HG03066 (cell line): Measurements from ENCODE around the gene MDM4.

Experiments
- ATAC-seq: cut with Tn5 transposase; IDR thresholded peaks from one replicate; pipeline ENCODE4 v1.9.1; 2021; ENCODE audit warnings: low read depth; ENCODE audit not compliant: unreplicated experiment

Gene MDM4

DNA sequence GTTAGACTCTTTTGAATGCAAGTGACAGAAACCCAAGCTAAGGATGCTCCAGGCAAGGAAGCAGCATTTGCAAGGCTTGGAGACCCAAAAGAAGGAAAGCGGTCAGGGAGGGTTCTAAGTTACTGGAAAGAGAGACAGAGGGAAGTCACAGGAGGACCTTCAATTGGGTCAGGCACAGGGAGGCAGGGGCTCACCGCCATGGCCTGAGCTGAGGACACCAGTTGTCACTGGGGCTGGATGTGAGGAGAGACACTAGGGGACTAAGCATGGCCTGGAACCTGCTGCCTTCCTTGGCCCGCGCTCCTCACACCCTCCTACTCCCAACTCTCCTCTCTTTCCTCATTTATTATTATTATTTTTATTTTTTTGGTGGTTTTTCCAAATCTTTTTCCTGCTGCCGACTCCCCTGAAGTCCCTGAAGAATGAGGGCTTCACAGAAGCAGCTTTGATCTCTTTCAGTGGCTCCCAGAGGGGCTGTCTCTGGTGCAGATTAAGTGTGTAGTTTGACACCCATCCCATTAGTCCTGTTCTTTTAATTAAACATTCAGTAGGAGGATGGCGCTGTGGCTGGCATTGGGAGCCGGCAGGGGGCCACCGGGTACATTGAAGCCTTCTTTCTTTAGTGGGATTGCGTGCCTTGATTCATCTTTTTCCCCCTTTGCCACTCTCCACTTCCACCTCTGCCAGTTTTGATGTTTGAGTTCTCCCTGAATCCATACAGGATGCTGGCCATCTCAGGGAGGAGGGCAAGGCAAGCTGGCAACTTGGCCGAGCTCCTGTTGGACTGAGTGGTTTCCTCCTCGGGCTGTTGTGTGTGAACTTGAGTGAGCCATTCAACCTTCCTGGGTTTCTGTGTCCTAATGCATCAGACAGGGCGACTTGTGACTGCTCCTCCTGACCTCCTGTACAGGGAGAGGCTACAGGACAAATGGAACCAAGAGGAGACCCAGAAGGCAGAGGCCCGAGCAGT, 59.3 kb downstream of the MDM4 start:
- ATAC-seq = no peak

DNA sequence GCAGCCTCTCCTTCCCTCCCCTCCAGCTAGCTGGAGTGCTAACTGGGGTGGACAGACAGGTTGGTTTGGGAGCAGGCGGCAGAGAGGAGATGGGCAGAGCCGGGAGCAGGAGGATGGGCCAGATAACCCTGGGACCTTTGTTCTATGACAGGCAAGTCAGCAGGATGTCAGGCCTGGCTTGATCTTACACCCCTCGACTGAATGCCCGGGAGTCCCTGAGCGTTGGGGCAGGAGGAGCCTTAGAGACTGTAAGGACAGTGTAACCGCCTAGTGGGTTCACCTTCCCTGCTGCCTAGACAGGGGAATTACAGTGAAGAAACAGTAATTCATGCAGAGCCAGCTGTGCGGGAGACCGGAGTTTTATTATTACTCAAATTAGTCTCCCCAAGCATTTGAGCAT, 60.2 kb downstream of the MDM4 start:
- ATAC-seq = no peak

DNA sequence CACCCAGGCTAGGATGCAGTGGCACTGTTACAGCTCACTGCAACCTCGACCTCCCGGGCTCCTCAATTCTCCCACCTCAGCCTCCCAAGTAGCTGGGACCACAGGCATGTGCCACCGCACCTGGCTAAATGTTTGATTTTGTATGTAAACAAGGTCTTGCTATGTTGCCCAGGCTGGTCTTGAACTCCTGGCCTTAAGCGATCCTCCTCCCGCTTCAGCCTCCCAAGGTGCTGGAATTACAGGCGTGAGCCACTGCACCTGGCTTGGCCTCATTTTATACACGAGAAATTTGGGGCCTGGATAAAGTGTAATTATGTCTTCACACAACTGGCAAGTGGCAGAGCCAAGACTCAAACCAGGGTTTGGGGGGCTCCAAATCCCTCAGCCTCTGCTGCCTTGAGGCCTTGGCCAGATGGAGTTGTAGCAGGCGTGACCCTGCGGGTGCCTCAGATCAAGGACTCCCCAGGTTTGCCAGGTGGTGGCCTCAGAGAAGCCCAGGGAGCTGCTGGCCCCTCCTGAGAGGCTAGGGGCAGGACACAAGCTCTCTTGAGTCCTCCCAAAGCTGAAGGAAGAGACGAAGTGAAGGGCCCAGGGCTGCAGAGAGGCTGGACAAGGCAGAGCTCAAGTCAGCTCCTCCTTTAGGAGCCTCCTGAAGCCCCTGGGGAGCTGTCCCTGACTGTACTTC, 61.7 kb downstream of the MDM4 start:
- ATAC-seq = no peak

DNA sequence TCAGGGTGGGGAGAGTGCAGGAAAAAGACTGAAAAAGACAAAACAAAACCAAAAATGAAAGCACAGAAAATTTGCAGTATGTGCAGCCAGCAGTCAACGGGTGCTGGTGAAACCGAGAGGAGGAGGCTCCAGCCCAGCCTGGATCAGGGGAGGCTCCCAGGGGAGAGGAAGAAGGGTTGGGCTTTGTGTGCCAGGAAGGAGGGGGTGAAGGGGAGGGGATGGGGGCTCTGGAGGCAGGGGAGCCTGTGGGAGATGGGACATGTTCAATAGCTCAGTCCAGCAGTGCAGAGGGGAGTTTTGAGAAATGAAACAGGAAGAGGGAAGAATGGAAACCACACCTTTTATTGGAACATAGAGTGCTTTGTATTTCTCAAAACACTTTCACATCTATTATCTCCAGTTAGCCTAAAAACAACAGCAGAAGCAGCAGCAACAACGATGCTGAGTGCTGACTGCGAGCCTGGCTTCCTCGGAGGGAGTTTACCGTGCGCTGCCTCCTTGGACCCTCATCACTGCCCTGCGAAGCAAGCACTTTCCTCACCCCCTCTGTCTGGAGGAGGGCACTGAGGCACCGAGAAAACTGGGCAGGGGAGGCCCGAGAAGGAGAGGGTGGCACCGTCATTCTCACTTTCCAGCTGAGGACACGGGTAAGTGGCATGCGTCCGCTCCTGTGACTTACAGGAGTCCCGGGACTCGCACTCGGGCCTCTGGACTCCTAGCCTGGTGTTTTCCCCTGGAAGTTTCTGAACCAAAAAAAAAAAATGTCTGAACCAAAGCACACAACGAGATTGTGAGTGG, 62.9 kb downstream of the MDM4 start:
- ATAC-seq = peak; percentile 78

DNA sequence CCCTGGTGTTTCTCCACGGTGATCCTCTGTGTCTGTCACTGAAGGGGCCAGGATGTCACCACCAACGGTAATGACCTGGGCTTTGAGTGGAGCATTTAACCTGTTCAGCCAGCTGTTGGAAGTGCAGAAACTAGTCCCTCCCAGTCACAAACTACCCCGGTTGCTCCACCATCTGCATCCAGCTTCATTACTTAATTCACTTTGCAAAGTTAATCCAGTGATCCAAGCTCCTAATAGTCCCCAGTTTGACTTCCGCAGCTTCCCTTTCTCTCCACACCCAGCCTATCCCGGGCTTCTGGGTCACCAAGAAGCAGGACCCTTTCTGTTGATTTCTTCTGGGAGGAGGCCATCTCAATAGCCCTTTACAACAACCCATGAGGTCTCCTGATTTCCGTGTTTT, 63.5 kb downstream of the MDM4 start:
- no peak for ATAC-seq

DNA sequence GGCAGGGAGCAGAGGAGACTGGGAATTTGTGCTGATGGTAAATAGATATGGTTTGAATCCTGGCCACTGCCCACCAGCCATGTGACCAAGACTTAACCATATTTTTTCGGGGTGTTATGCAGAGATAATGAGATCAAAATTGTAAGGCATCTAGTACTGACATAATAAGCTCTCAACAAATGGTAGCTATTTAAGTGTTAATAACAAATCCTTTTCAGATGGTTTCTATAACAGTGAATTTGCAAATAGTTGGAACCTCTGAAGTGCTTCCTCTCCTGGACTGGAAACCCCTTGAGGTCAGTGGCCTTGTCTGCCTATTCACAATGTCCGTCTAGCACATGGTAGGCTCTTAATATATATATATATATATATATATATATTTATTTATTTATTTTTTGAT, 64.7 kb downstream of the MDM4 start:
- ATAC-seq = no peak

DNA sequence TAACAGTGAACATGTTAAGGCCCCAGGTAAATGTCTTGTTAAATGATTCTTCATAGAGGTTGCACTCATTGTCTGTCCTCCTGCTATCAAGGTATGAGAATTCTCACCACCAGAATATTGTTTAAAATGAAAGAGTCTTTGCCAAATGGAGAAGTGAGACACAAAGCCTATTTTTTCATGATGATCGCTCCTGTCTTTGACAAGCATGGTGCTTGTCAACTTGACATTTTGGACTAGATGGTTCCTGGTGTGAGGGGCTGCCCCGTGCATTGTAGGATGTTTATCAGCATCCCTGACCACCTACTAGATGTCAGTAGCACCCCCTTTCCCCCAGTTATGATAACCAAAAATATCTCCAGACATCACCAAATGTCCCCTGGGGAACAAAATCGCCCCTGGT, 65.6 kb downstream of the MDM4 start:
- no peak for ATAC-seq

DNA sequence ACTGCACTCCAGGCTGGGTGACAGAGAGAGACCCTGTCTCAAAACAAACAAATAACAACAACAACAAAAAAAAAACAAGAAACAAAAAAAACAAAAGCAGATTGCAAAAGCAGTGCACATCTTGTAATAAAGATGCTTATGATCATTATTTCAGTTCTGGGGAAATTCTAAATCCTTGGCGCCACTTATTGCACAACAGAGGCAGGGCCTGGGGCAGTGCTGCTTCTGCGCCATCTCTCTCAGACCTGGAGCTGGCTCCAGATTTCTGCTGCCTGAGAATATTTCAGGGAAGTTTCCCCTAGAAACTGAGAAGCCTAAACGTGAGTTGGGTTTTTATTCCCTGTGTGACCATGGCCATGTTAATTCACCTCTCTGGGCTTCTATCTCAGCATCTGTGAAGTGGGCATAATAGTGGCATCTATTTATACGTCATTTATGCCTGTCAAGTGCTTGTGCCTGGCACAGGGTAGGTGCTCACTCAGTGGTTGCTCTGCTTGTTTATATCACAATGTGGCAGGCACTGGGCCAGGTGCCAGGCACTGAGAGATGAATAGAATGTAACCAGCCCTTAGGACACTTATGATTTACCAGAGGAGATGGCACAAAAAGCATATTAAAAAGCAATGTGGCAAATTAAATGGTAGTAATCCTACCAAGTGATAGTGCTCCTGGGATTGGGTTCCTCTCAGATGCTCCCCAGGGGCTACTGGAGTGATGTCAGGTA, 67.9 kb downstream of the MDM4 start:
- no peak for ATAC-seq

DNA sequence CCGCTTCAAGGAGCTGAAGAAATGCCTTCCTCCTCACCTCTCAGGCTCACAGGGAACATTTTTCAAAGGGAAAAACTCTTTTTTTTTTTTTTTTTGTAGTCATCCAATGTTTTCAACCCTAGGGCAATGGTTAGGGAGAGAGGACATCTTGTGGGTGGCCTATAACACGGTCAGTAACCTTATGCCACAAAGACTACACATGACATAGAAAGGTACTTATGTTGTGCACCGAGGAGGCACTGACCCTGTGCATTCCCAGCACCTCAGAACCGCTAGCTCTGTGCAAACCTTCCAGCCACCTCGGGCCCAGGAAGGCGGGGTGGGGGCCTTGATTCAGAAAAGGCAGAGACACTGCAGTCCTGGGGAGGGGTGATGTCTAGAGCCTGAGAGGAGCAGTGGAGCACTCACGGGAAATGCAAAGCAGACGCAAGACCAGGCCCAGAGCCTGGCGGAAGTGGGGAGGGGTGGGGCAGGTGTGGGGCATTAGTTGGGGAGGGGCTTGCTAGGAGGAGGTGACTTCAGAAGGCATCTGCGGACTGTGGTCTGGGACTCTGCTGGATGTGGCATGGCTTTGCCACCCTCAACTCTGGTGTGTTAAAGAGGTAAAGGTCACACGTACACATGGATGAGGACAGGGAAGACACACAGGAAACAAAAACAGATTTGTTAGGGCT, 68.6 kb downstream of the MDM4 start:
- no peak for ATAC-seq

DNA sequence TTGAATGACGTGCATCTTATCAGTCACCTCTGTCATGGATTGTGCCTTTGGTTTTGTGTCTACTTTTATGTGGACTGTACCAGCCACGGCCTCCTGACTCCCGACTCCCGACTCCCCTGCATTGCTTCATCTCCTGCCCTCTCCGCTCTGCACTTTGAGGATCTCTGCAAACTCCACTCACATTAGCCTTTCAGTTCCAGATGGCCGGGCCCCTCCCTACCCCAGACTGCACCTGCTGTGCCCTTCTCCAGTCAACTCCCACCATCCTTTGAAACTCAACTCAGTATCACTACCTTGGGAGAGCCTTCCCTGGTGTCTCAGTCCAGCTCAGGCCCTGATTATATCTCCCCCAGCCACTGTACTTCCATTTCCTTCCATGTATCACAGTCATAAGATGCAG, 71.4 kb downstream of the MDM4 start:
- ATAC-seq = no peak

DNA sequence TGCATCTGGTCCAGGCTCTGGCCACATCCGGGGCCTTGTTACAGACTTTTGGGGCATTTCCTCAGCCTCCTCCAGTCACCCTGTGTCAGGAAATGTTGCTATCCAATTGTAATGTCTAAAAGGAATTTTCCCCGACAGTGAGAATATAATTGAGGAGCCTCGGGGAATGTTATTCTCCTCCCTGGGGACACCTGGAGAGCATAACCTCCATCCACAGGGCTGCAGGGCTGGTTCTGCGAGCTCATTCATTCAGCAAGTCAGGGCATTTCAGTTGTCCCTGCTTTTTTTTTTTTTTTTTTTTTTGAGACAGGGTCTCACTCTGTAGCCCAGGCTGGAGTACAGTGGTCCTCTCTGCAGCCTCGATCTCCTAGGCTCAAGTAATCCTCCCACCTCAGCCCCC, 72.6 kb downstream of the MDM4 start:
- no peak for ATAC-seq

DNA sequence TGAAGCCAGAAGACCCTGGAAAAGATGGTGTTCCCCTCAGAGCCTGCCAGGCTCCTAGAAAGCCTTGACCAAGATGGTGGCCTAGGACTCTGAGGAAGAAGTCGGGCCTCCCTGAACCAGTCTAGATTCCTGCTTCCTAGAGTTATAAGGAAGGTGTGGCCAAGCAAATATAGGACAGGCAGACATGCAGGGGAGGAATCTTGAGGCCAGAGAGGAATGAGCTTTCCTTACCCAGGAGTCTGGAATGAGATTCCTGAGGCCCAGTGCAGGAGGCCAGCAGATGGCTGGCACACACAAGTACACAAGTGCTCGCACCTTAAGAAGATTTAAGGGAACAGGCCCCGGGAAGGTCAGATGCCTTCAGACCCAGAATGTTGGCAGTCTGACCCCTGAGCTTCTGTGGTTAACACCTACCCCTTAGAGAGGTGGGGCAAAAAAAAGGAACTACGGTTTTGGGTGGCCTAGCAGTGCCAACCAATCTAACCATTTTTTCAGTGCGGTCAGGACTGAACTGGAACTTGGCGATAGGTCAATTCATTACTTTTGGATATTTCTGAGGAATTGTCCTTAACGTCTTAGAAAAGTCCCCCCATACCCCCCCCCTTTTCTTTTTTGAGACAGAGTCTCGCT, 73.3 kb downstream of the MDM4 start:
- ATAC-seq = no peak

DNA sequence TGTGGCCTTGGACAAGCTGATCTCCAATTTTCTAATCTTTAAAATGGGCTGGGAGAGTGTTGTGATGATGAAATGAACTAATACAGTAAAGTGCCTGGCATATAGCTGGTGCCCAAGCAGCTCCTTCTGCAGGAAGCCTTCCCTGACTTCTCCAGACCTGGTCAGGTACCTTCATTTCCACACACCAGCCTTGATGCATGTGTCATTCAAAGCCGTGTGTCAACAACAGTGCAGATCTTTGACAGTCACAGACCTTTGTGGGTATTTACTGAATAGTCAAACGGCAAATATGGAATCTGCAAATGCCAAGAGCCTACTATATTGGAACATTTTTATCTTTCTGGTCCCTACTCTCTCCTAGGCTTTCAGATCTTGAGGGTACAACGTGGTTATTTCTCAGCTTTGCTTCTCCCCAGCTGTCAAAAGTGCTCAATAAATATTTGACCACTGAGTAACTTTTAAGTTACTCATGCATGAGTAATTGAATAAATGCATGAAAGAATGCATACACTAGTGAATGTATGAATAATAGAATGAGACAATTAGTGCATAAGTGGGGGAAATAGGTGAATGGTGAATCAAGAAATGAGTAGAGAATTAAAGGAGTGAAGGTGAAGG, 75.4 kb downstream of the MDM4 start:
- no peak for ATAC-seq

DNA sequence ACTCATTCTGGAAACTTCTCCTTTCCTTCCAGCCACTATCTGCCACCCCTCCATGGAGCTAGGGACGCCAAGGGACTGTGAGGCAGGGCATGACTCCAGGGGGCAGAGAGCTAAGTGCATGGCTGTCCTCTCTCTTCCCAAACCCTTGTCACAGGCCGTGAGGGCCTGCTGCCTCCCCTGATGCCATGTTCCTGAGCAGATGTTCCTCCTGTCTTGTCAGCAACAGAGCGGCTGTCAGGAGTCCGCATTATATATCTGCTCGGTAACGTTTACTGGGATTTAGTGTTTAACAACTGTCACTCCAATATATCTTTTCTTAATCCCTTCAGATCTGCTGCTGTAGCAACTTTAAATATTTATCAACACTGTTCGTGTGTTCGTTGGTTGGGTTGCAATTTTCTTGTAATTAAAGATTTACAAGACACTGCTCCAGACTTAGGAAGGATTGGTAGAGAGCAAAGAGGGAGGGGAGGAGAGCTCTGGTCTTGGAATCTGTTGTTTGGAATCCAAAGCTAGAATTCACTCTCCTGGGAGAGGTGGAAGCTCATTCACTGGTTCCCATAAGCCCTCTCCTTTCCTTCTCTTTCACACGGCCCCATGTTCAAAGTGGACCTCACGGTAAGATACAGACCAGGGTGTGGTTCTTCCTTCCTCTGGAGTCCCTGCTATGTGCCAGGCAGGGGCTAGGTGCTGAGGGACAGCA, 76.2 kb downstream of the MDM4 start:
- no peak for ATAC-seq

DNA sequence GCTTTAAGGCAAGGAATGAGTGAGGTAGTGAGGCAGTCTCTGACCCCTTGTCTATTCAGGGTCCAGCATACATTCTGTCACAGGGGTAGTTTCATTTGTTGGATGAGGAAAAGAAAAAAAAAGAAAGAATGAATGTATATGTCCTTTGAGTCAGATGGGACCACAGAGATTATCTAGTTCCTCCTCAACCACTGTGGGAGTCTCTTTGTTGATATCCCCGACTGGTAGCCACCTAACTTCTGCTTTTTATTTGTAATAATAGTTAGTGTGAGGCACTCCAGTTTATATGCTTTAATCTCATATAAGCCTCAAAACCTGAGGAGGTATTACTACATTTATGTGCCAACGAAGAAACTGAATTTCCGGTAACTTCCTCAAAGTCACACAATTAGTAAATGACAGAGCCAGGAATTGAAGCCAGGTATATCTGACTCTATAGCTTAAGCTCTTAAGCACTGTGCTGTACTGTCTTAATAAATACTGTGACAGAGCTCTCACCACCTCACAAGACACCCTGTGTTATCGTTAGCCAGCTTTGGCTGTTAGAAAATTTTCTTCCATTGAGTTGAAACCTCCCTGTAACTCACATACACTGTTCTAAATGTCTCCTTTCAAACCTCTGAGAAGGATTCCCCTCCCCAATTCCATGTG, 82.2 kb downstream of the MDM4 start:
- no peak for ATAC-seq

DNA sequence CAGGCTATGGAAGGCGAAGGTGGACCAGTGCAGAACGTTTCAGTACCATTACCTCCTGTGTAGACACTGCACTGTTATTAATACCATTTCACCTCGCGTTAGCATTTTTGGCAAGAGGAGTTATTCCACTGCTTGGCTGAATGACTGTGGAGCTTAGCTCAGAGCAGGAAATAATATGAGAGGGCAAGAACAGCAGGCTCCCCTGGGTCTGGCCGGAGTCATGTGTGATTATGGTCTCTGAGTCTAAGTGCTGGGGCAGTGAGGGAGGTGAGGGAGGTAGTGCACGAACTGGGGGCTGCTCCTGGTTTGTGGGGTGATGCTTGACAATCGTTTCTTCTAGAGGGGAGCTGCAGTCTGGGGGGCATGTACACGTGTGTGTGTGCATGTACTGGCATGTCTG, 82.9 kb downstream of the MDM4 start:
- ATAC-seq = no peak

DNA sequence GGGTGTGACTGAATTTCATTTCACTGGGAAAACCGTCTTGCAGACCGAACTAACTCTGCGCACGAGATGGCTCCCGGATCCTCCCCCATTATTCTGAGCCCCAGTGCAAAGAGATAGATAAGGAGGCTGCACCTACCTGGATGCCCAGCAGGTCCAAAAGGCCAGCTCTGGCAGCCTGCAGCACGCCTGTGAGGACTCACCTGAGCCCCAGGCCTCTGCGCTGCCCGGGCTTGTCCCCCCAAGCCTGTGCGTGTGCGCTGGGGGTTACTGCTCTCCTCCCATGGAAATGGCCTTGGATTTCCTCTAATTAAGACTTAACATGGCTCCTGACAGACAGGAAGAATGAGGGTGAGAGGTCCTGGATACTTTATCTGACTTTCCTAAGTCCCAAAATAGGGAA, 83.4 kb downstream of the MDM4 start:
- no peak for ATAC-seq

DNA sequence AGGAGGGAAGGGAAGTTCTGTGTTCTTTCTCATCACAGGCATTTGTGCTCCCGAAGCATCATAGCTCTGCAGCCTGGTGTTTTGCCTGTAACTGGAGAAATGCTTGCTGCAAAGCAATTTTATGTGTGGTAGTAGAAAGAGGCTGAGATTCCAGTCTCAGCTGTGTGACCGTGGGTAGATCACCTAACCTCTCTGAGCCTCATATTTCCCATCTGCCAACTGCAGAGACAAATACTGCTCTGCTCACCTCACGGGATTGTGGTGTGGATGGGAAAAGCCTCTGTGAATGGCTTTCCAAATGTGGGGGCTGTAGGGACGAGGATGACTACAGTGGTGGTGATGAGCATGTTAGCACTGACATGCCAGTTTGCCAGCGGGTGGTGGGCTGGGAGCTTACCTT, 84.0 kb downstream of the MDM4 start:
- no peak for ATAC-seq
